ENCODE results near the gene USP34. TPM values are rescaled to one million over a fixed set of nuclear protein-coding genes. Genes with fewer than 3 reads are reported as not detected.

The USP34 gene
- total RNA-seq, 6 experiments from 2014 or later, result 33.3 to 57.1 (median 41.5) TPM

- no peak for TF ChIP-seq CTCF (IDR thresholded peaks at IDR 0.05)
- no peak for TF ChIP-seq POLR2A (IDR thresholded peaks at IDR 0.05)
- Histone ChIP-seq H3K36me3 (no peaks in the 10 kb centered on the region), H3K27me3 (no peaks in the 10 kb centered on the region), H3K27ac (peak overlapping the region; percentile 64 to 73 (median 65)), H3K4me1 (peaks cover 0 to 40% (median 5%) of the 10 kb centered on the region in 4 donors), H3K4me3 (no peak overlapping the region), H3K9me3 (no peaks in the 10 kb centered on the region)
- intact Hi-C loops (cut with DNase I), result no loop called here
- WGBS (ENCODE audit: insufficient coverage, low coverage, low lambda C conversion rate, missing lambda C conversion rate), result 62% methylated on average over 1 of the region's 1 CpG
- ATAC-seq (peak in 3 of 4 donors; percentile 4 to 7 (median 5)), DNase-seq (no peak)
Measured at GRCh38 chr2:61356958-61357350, 113.9 kb downstream of the USP34 start.

GRCh38 chr2:61356261-61356957 is 114.5 kb downstream of the USP34 start:
- intact Hi-C loops (cut with DNase I), result no loop called here
- peak in 2 of 3 donors; percentile 27 to 68 for DNase-seq
- peak overlapping the region in 1 of 3 donors; percentile 37 for H3K4me3 ChIP-seq
- peak; percentile 85 to 87 (median 85) for ATAC-seq
- no peaks in the 10 kb centered on the region for H3K9me3 ChIP-seq
- 20% methylated on average over 4 of the region's 4 CpGs for WGBS (ENCODE audit: insufficient coverage, low coverage, low lambda C conversion rate, missing lambda C conversion rate)
- no peak for TF ChIP-seq POLR2A (IDR thresholded peaks at IDR 0.05)
- no peak for TF ChIP-seq CTCF (IDR thresholded peaks at IDR 0.05)
- H3K27ac ChIP-seq, result peak overlapping the region; percentile 64 to 73 (median 65)
- H3K36me3 ChIP-seq, result no peaks in the 10 kb centered on the region
- H3K27me3 ChIP-seq, result no peaks in the 10 kb centered on the region
- H3K4me1 ChIP-seq, result peaks cover 0 to 40% (median 5%) of the 10 kb centered on the region in 4 donors

- peak overlapping the region in 1 of 3 donors; percentile 73 for H3K27ac ChIP-seq
- no peaks in the 10 kb centered on the region for H3K27me3 ChIP-seq
- ATAC-seq, result peak in 3 of 4 donors; percentile 26 to 38 (median 26)
- H3K36me3 ChIP-seq, result no peaks in the 10 kb centered on the region
- peaks cover 0 to 40% (median 5%) of the 10 kb centered on the region in 4 donors for H3K4me1 ChIP-seq
- intact Hi-C loops (cut with DNase I), result no loop called here
- no peak for TF ChIP-seq CTCF (IDR thresholded peaks at IDR 0.05)
- TF ChIP-seq POLR2A (IDR thresholded peaks at IDR 0.05), result no peak
- DNase-seq, result no peak
- no peaks in the 10 kb centered on the region for H3K9me3 ChIP-seq
- 100% methylated on average over 2 of the region's 4 CpGs for WGBS (ENCODE audit: insufficient coverage, low coverage, low lambda C conversion rate, missing lambda C conversion rate)
- no peak overlapping the region for H3K4me3 ChIP-seq
Measured at GRCh38 chr2:61354543-61355197, 116.2 kb downstream of the USP34 start.

- DNase-seq, result no peak
- no peaks in the 10 kb centered on the region for H3K9me3 ChIP-seq
- H3K36me3 ChIP-seq, result no peaks in the 10 kb centered on the region
- intact Hi-C loops (cut with DNase I), result no loop called here
- H3K4me1 ChIP-seq, result peaks cover 0 to 35% (median 5%) of the 10 kb centered on the region in 4 donors
- H3K27ac ChIP-seq, result no peak overlapping the region
- WGBS (ENCODE audit: insufficient coverage, low coverage, low lambda C conversion rate, missing lambda C conversion rate), result 92% methylated on average over 6 of the region's 6 CpGs
- H3K4me3 ChIP-seq, result no peak overlapping the region
- no peaks in the 10 kb centered on the region for H3K27me3 ChIP-seq
- no peak for ATAC-seq
- TF ChIP-seq POLR2A (IDR thresholded peaks at IDR 0.05) (no peak), CTCF (IDR thresholded peaks at IDR 0.05) (no peak)
Measured at GRCh38 chr2:61353909-61354308, 117.0 kb downstream of the USP34 start.
